ENCODE measurements around the gene CRYBG3.

DNA sequence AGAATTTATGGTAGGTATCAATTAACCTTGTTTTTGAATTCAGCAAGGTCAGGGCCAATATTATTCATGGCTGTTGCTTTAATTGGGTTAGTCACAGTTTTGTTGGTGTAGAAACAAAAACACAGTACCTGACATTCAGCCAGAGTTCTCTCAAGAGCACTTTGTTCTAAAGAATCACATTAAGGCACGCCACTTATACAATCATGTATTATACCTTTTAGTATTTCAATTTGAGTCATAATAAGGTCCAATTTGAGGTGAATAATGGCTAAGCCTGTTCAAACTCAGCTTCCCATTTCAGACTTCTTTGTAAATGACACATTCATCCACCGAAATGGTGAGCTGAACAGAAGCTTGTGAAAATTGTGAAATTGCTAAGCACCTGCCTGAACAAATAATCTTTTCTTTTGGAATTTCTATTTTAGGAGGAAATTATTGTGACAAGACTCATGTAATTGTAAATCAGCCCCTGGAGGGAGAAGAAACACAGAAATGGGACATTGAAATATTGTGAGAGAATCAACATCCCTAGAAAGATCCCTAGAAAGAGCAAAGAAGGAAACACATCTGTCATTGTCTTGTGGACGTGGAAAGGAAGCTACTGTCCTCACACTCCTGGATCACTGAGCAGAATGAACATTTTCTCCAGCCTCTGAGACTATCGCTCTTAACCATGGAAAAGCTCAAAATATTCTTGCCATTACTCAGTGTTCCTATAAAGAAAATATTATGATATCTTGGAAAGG, 121.2 kb downstream of the CRYBG3 start:
- TF ChIP-seq EGR1 (IDR thresholded peaks at IDR 0.05) (no peak), RAD21 (IDR thresholded peaks at IDR 0.05; ENCODE audit: low read depth) (no peak)
- TF ChIP-seq, protein P1, sequence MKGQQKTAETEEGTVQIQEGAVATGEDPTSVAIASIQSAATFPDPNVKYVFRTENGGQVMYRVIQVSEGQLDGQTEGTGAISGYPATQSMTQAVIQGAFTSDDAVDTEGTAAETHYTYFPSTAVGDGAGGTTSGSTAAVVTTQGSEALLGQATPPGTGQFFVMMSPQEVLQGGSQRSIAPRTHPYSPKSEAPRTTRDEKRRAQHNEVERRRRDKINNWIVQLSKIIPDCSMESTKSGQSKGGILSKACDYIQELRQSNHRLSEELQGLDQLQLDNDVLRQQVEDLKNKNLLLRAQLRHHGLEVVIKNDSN (IDR thresholded peaks at IDR 0.05), result no peak
